GM19328 (cell line): ENCODE measurements around the gene GLIS1.

Source experiments
- ATAC-seq: cut with Tn5 transposase; IDR thresholded peaks from one replicate; pipeline ENCODE4 v1.9.1; 2021; ENCODE audit warnings: mild to moderate bottlenecking, moderate library complexity; ENCODE audit not compliant: unreplicated experiment

Gene GLIS1

GRCh38 chr1:53737648-53738204, 1.2 kb downstream of the GLIS1 start:
- ATAC-seq: no peak

- no peak for ATAC-seq
Measured at GRCh38 chr1:53736290-53736689, 2.7 kb downstream of the GLIS1 start.

GRCh38 chr1:53735681-53736080, 3.3 kb downstream of the GLIS1 start:
- ATAC-seq: no peak

GRCh38 chr1:53735261-53735660, 3.7 kb downstream of the GLIS1 start:
- no peak for ATAC-seq

- ATAC-seq: no peak
Measured at GRCh38 chr1:53734650-53735211, 4.2 kb downstream of the GLIS1 start.

GRCh38 chr1:53733975-53734649, 4.9 kb downstream of the GLIS1 start:
- ATAC-seq: no peak

GRCh38 chr1:53733447-53733931, 5.5 kb downstream of the GLIS1 start:
- no peak for ATAC-seq

- ATAC-seq: no peak
Measured at GRCh38 chr1:53732912-53733317, 6.0 kb downstream of the GLIS1 start.

GRCh38 chr1:53732409-53732808, 6.6 kb downstream of the GLIS1 start:
- ATAC-seq: no peak

GRCh38 chr1:53731779-53732305, 7.1 kb downstream of the GLIS1 start:
- no peak for ATAC-seq

- ATAC-seq: no peak
Measured at GRCh38 chr1:53731043-53731600, 7.8 kb downstream of the GLIS1 start.

- no peak for ATAC-seq
Measured at GRCh38 chr1:53730224-53730865, 8.6 kb downstream of the GLIS1 start.

- ATAC-seq: no peak
Measured at GRCh38 chr1:53729456-53730223, 9.3 kb downstream of the GLIS1 start.

- ATAC-seq: no peak
Measured at GRCh38 chr1:53728702-53729455, 10.1 kb downstream of the GLIS1 start.

- ATAC-seq: no peak
Measured at GRCh38 chr1:53728196-53728595, 10.8 kb downstream of the GLIS1 start.

- no peak for ATAC-seq
Measured at GRCh38 chr1:53727461-53728092, 11.4 kb downstream of the GLIS1 start.

- ATAC-seq: no peak
Measured at GRCh38 chr1:53726009-53726600, 12.9 kb downstream of the GLIS1 start.

- no peak for ATAC-seq
Measured at GRCh38 chr1:53725238-53725689, 13.7 kb downstream of the GLIS1 start.

GRCh38 chr1:53722025-53722424, 16.9 kb downstream of the GLIS1 start:
- ATAC-seq: no peak
